B cell (primary cell): ENCODE measurements around the gene TVP23C.

ENCODE experiments used
- CTCF ChIP-seq: fragments of 200-600 bp; IDR thresholded peaks from one replicate; pipeline ENCODE4 v1.8.0; 2022; ENCODE audit warnings: antibody characterized with exemption, mild to moderate bottlenecking
- EZH2 ChIP-seq: IDR thresholded peaks from 2 replicates; pipeline ENCODE4 v1.6.1; 2012; ENCODE audit warnings: borderline replicate concordance, low read depth, mild to moderate bottlenecking, moderate library complexity, low read length; ENCODE audit not compliant: insufficient read depth, poor library complexity, severe bottlenecking

- TF ChIP-seq EZH2 (no peak), CTCF (no peak)
Observed at GRCh38 chr17:15457723-15458094, 105.6 kb downstream of the TVP23C start.
